Ishikawa (cell line): Measurements from ENCODE around the gene TSPEAR.

ENCODE experiments used
- CEBPB ChIP-seq: IDR thresholded peaks from 2 replicates; pipeline ENCODE4 v1.6.1; 2012
- CREB1 ChIP-seq: IDR thresholded peaks from 2 replicates; pipeline ENCODE4 v1.6.1; 2012; ENCODE audit warnings: low read depth
- EGR1 ChIP-seq: IDR thresholded peaks from 2 replicates; pipeline ENCODE4 v1.6.1; 2012
- EP300 ChIP-seq: IDR thresholded peaks from 2 replicates; pipeline ENCODE4 v1.6.1; 2012; ENCODE audit warnings: borderline replicate concordance
- FOXM1 ChIP-seq: IDR thresholded peaks from 2 replicates; pipeline ENCODE4 v1.6.1; 2012; ENCODE audit warnings: low read depth, borderline replicate concordance
- NFIC ChIP-seq: IDR thresholded peaks from 2 replicates; pipeline ENCODE4 v1.6.1; 2012
- RAD21 ChIP-seq: IDR thresholded peaks from 2 replicates; pipeline ENCODE4 v1.6.1; 2012; ENCODE audit warnings: low read depth
- REST ChIP-seq: IDR thresholded peaks from 2 replicates; pipeline ENCODE4 v1.6.1; 2012; ENCODE audit warnings: low read depth, mild to moderate bottlenecking
- TAF1 ChIP-seq: IDR thresholded peaks from 2 replicates; pipeline ENCODE4 v1.6.1; 2012; ENCODE audit warnings: low read depth, mild to moderate bottlenecking
- TCF12 ChIP-seq: IDR thresholded peaks from 2 replicates; pipeline ENCODE4 v1.6.1; 2012; ENCODE audit warnings: low read depth
- TEAD4 ChIP-seq: IDR thresholded peaks from 2 replicates; pipeline ENCODE4 v1.6.1; 2012
- YY1 ChIP-seq: IDR thresholded peaks from 2 replicates; pipeline ENCODE4 v1.6.1; 2012; ENCODE audit warnings: low read depth
- ZBTB7A ChIP-seq: IDR thresholded peaks from 2 replicates; pipeline ENCODE4 v1.6.1; 2012; ENCODE audit warnings: low read depth
- TF ChIP-seq, protein P1 (sequence below): IDR thresholded peaks from 2 replicates; pipeline ENCODE4 v1.6.1; 2012
- TF ChIP-seq, protein P2 (sequence below): IDR thresholded peaks from 2 replicates; pipeline ENCODE4 v1.6.1; 2012

TSPEAR gene

DNA sequence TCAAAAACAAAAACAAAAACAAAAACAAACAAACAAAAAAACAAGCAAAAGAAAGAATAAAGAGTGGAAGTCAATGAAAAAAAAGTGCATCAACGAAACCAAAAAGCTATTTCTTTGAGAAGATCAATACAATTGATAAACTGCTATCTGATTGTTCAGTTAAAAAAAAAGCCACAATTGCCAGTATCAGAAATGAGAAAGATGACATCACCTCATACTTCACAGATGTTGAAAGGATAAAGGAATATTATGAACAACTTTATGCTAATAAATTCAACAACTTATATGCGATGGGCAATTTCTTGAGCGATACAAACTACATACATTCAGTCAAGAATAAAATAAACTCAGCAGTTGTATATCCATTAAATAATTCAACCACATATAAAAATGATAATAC lies 258.3 kb downstream of the TSPEAR start:
- TF ChIP-seq ZBTB7A (no peak), EGR1 (no peak), FOXM1 (no peak), RAD21 (no peak)
- TF ChIP-seq, protein P1, sequence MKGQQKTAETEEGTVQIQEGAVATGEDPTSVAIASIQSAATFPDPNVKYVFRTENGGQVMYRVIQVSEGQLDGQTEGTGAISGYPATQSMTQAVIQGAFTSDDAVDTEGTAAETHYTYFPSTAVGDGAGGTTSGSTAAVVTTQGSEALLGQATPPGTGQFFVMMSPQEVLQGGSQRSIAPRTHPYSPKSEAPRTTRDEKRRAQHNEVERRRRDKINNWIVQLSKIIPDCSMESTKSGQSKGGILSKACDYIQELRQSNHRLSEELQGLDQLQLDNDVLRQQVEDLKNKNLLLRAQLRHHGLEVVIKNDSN = no peak

DNA sequence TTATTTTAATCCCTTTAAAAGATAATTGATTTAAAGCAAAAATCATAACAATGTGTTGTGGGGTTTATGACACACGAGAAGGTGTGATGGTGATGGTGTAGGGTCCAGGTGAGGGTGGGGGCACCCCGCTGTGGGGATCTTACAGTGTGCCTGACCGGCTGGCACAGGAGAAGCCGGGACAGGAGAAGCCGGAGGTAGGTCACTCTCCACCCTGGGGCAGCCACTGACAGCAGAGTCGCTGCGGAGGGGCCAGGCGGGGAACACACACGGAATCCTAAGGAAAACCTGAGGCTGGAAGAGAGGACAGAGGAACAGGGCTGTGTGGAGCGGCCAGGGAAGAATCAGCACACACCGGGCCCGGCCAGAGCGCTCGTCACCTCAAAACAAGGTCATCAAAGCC lies 260.4 kb downstream of the TSPEAR start:
- TF ChIP-seq RAD21 (no peak), EP300 (no peak), ZBTB7A (no peak), TCF12 (no peak), CREB1 (no peak), YY1 (no peak), TEAD4 (no peak)
- TF ChIP-seq, protein P1 = no peak
- TF ChIP-seq, protein P2, sequence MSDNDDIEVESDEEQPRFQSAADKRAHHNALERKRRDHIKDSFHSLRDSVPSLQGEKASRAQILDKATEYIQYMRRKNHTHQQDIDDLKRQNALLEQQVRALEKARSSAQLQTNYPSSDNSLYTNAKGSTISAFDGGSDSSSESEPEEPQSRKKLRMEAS = no peak

GRCh38 chr21:44450402-44450801 lies 261.0 kb downstream of the TSPEAR start:
- TF ChIP-seq YY1 (no peak), NFIC (no peak), TAF1 (no peak), CREB1 (no peak), TCF12 (no peak), ZBTB7A (no peak), REST (no peak), EGR1 (no peak), EP300 (no peak), FOXM1 (no peak), CEBPB (no peak)
- TF ChIP-seq, protein P2 = no peak

DNA sequence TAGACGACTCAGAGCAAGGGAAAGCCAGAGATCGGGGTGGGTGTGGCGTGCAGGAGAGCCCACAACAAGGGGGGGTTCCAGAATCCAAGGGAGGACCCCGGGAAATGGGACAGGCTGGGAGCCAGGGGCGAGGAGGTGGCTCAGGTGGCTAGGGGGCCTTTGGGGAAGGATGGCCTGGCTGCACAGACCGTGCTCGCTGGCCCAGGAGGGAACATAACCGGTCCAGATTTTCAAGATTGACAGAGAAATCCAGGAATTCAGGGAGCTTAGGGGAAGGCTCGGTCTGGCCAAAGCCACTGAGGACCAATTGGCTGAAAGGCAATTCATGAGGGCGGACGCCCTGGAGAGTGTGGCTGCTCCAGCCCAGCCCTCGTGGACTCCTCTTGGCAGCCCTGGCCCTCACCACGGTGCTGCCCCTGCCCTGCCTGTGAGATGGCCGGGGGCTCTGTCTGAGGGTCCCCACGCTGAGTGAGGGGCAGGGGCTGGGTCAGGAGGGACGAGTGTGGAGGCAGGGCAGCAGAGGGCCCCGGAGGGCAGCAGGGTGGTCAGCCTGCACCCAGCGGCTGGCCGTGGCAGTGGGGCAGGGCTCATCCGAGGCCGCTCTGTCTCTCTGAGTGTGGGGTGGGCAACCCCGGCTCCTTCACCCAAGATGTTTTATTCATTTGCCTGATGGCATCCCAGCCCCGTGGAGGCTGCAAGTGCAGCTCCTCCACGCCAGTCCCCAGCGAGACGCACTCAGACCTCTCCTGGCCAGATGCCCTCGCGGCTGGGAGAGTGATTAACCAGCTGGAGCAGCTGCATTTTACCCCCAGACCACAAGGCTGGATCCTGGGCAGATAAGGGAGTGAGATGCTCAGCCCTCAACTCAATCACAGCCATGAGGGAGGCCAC lies 261.7 kb downstream of the TSPEAR start:
- TF ChIP-seq REST (no peak), RAD21 (no peak), CREB1 (no peak), EGR1 (no peak), ZBTB7A (no peak), EP300 (no peak), TAF1 (no peak), CEBPB (no peak), TCF12 (no peak), YY1 (no peak)
- TF ChIP-seq, protein P2 = no peak
- TF ChIP-seq, protein P1 = no peak

DNA sequence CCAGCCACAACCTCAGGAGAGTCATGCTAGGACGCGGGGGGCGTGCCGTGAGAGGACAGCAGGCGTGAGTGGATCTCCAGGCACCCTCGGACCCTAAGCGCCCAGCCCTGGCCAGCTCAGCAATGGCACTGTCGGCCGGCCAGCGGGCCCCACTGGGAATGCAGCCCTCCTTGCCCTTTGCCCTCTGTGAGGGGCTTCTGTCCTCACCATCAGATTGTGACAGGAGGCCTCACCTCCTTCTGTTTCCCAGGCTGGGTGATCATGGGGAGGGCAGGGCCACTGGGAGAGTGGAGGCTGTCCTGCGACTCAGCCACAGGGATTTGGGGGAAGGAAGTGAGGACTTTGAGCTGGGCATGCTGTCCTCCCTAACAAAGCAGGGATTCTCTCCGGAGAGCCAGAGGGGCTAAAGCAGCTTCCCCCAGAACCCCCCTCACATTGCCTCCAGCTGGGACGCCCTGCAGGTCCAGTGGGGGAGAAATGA lies 262.7 kb downstream of the TSPEAR start:
- TF ChIP-seq CREB1 = no peak
